Left ventricle myocardium superior (tissue), 1 donor: ENCODE data around the gene WWC2. TPM values are rescaled to one million over a fixed set of nuclear protein-coding genes. Genes with fewer than 3 reads are reported as not detected.
"Not testable (repeated sequence)": the region's sequence is repeated elsewhere in the genome, so short reads cannot be mapped to it uniquely, and the experiment has no call there.

Source experiments
- ATAC-seq: fragments of 200-7000 bp; cut with Tn5 transposase; one replicate; pipeline ENCODE4 v1.9.1; 2020; ENCODE audit warnings: mild to moderate bottlenecking, moderate library complexity
- DNase-seq: peaks from one replicate; pipeline ENCODE4 v3.0.0-alpha.2; 2020
- intact Hi-C: fragments of 100-400 bp; cut with micrococcal nuclease; formaldehyde crosslinking; loops from one replicate; pipeline ENCODE4 v1.11.0; 2022
- total RNA-seq: library from RNA; stranded (reverse); fragmentation: NEBNext Ultra II Directional; extraction: Animal tissue kit (Norgen Biotek cat#: 25700); gene quantifications from one replicate; pipeline ENCODE4 v1.2.1, GENCODE V29; 2021
- donor health status: DM: no; HTN: yes; CAD: no; lungs with severe emphysema.

WWC2 gene
- total RNA-seq, 1 donor from 2014 or later: 38.0 TPM

GRCh38 chr4:183183906-183184535 lies 85.0 kb downstream of the WWC2 start:
- DNase-seq (no peak), ATAC-seq (peak; percentile 28)
- intact Hi-C loops: no loop called here

- no peak for DNase-seq
- intact Hi-C loops: no loop called here
- no peak for ATAC-seq
Measured at GRCh38 chr4:183185018-183185417, 86.0 kb downstream of the WWC2 start.

GRCh38 chr4:183185559-183185958 lies 86.5 kb downstream of the WWC2 start:
- ATAC-seq: no peak
- intact Hi-C loops: no loop called here
- no peak for DNase-seq

GRCh38 chr4:183186813-183187212 lies 87.8 kb downstream of the WWC2 start:
- no peak for DNase-seq
- intact Hi-C loops: no loop called here
- ATAC-seq: no peak

- DNase-seq (no peak), ATAC-seq (no peak)
- intact Hi-C loops: no loop called here
Measured at GRCh38 chr4:183190900-183191527, 92.0 kb downstream of the WWC2 start.

- DNase-seq (no peak), ATAC-seq (no peak)
- intact Hi-C loops: no loop called here
Measured at GRCh38 chr4:183191630-183192029, 92.6 kb downstream of the WWC2 start.

GRCh38 chr4:183192571-183192970 lies 93.5 kb downstream of the WWC2 start:
- intact Hi-C loops: no loop called here
- DNase-seq (no peak), ATAC-seq (peak; percentile 41)

- peak; percentile 49 for ATAC-seq
- intact Hi-C loops, DNase-seq: not testable (repeated sequence)
Measured at GRCh38 chr4:183193730-183194338, 94.8 kb downstream of the WWC2 start.

GRCh38 chr4:183195534-183195933 lies 96.5 kb downstream of the WWC2 start:
- DNase-seq (no peak), ATAC-seq (peak; percentile 39)
- intact Hi-C loops: no loop called here

- ATAC-seq (no peak), DNase-seq (no peak)
- intact Hi-C loops: no loop called here
Measured at GRCh38 chr4:183197140-183197539, 98.1 kb downstream of the WWC2 start.

- intact Hi-C loops: no loop called here
- ATAC-seq: peak; percentile 71
- DNase-seq: peak; percentile 70
Measured at GRCh38 chr4:183200453-183200852, 101.4 kb downstream of the WWC2 start.

- intact Hi-C loops: no loop called here
- ATAC-seq: no peak
Measured at GRCh38 chr4:183201331-183201730, 102.3 kb downstream of the WWC2 start.

GRCh38 chr4:183202523-183202922 lies 103.5 kb downstream of the WWC2 start:
- no peak for ATAC-seq
- intact Hi-C loops: no loop called here
- DNase-seq: no peak

More at GRCh38 chr4:183201331-183201730, 102.3 kb downstream of the WWC2 start:
- DNase-seq: no peak

- intact Hi-C loops: no loop called here
- no peak for DNase-seq
- ATAC-seq: no peak
Measured at GRCh38 chr4:183204793-183205192, 105.7 kb downstream of the WWC2 start.

- DNase-seq (no peak), ATAC-seq (no peak)
- intact Hi-C loops: no loop called here
Measured at GRCh38 chr4:183205193-183205592, 106.1 kb downstream of the WWC2 start.

- ATAC-seq: peak; percentile 55
- no peak for DNase-seq
Measured at GRCh38 chr4:183205709-183206108, 106.7 kb downstream of the WWC2 start.

GRCh38 chr4:183211533-183211932 lies 112.5 kb downstream of the WWC2 start:
- intact Hi-C loops: no loop called here
- ATAC-seq: no peak
- no peak for DNase-seq

More at GRCh38 chr4:183205709-183206108, 106.7 kb downstream of the WWC2 start:
- intact Hi-C loops: no loop called here

- no peak for DNase-seq
- peak; percentile 28 for ATAC-seq
- intact Hi-C loops: no loop called here
Measured at GRCh38 chr4:183213996-183214395, 114.9 kb downstream of the WWC2 start.

- intact Hi-C loops: no loop called here
- no peak for DNase-seq
- ATAC-seq: peak; percentile 83
Measured at GRCh38 chr4:183214912-183215488, 115.9 kb downstream of the WWC2 start.

GRCh38 chr4:183220236-183220635 lies 121.2 kb downstream of the WWC2 start:
- ATAC-seq: no peak
- intact Hi-C loops: no loop called here
- no peak for DNase-seq
